ENCODE data around the gene MRPL17.

MRPL17 gene

GRCh38 chr11:6682591-6682935 is 577 bp downstream of the MRPL17 start:
- Histone ChIP-seq H3K4me1 (ENCODE audit: insufficient read depth, insufficient read length) (no peaks in the 10 kb centered on the region), H3K27me3 (ENCODE audit: insufficient read depth, insufficient read length) (no peaks in the 10 kb centered on the region), H3K9me3 (ENCODE audit: insufficient read depth, low read length) (peaks cover 11% of the 10 kb centered on the region; the same call in 1 of the 2 replicates), H3K9ac (ENCODE audit: insufficient read length, low read depth) (peak overlapping the region; percentile 99), H3K4me3 (ENCODE audit: insufficient read length, low read depth) (peak overlapping the region; percentile 99), H3K36me3 (ENCODE audit: insufficient read depth, insufficient read length, low read length) (peaks cover 26% of the 10 kb centered on the region)
- TF ChIP-seq YY1 (IDR thresholded peaks at IDR 0.05; ENCODE audit: insufficient read depth, insufficient read length) (no peak), SUZ12 (IDR thresholded peaks at IDR 0.05; ENCODE audit: extremely low read depth, insufficient read depth, insufficient read length) (no peak), ZNF274 (IDR thresholded peaks at IDR 0.05; ENCODE audit: low read depth, low read length) (no peak)
- DNase-seq (ENCODE audit: low read depth, low spot score) = no peak

DNA sequence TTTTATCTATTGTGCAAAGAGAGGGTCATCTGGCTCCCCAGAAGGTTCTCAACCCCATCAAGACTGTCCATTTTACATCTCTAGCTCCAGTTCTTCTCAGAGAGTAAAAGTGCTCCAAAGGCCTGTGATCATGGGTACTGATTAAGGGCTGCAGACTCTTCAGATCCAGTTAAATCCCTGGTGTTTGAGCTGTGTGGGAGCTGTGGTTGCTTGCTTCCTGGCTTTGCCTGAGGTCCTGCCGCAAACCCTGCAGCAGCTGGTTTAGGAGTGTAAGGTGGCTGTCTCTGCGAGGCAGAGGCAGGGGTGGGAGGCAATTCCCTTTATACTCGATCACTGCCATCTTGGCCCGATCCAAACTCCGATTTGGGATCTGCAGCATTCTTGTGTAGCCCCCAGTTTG is 1.2 kb downstream of the MRPL17 start:
- no peak for DNase-seq (ENCODE audit: low read depth, low spot score)
- TF ChIP-seq YY1 (IDR thresholded peaks at IDR 0.05; ENCODE audit: insufficient read depth, insufficient read length) = no peak
- no peak for TF ChIP-seq ZNF274 (IDR thresholded peaks at IDR 0.05; ENCODE audit: low read depth, low read length)
- no peak for TF ChIP-seq SUZ12 (IDR thresholded peaks at IDR 0.05; ENCODE audit: extremely low read depth, insufficient read depth, insufficient read length)

DNA sequence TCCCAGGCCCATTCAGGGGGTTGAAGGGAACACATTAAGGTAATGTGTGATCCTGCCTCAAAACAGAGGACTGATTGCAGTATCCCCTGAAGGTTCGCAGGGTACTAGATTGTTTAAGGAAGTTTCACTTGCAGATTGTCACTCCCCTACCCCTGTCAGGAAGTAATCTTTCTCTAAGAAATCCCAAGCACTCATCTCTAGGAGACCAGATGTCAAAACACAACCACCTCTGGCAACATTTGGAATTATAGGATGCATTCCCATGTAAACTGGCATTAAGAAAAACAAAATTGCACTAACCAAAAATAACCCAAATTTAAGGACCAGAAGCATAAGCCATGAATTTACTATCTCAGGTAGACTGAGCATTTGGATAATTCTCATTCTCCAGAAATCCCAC is 1.6 kb downstream of the MRPL17 start:
- no peaks in the 10 kb centered on the region for H3K4me1 ChIP-seq (ENCODE audit: insufficient read depth, insufficient read length)
- no peak overlapping the region for H3K9ac ChIP-seq (ENCODE audit: insufficient read length, low read depth)
- H3K36me3 ChIP-seq (ENCODE audit: insufficient read depth, insufficient read length, low read length) = peaks cover 26% of the 10 kb centered on the region
- H3K4me3 ChIP-seq (ENCODE audit: insufficient read length, low read depth) = no peak overlapping the region
- no peak for DNase-seq (ENCODE audit: low read depth, low spot score)
- no peak for TF ChIP-seq ZNF274 (IDR thresholded peaks at IDR 0.05; ENCODE audit: low read depth, low read length)
- no peak for TF ChIP-seq SUZ12 (IDR thresholded peaks at IDR 0.05; ENCODE audit: extremely low read depth, insufficient read depth, insufficient read length)
- TF ChIP-seq YY1 (IDR thresholded peaks at IDR 0.05; ENCODE audit: insufficient read depth, insufficient read length) = no peak
- 0 out of 2 replicates have a peak, but pooled peaks cover under 1% of the 10 kb centered on the region for H3K9me3 ChIP-seq (ENCODE audit: insufficient read depth, low read length)
- H3K27me3 ChIP-seq (ENCODE audit: insufficient read depth, insufficient read length) = no peaks in the 10 kb centered on the region

More for the DNA sequence above, 1.2 kb downstream of the MRPL17 start:
- Histone ChIP-seq H3K4me3 (ENCODE audit: insufficient read length, low read depth) (peak overlapping the region; percentile 99), H3K4me1 (ENCODE audit: insufficient read depth, insufficient read length) (no peaks in the 10 kb centered on the region), H3K9ac (ENCODE audit: insufficient read length, low read depth) (peak overlapping the region; percentile 99), H3K36me3 (ENCODE audit: insufficient read depth, insufficient read length, low read length) (peaks cover 26% of the 10 kb centered on the region), H3K9me3 (ENCODE audit: insufficient read depth, low read length) (peaks cover 5% of the 10 kb centered on the region; the same call in 1 of the 2 replicates), H3K27me3 (ENCODE audit: insufficient read depth, insufficient read length) (no peaks in the 10 kb centered on the region)

DNA sequence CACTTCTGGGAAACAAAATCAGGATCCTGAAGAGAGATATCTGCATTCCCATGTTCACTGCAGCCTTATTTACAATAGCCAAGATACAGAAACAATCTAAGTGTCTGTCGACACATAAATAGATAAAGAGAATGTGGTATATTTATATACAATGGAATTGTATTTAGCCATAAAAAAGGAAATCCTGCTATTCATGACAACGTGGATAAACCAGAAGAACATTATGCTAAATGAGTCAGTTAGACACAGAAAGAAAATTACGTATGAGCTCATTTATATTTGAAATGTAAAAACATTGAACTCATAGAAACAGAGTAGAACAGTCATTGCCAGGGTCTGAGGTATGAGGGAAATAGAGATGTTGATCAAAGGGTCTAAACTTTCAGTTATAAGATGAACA is 6.1 kb downstream of the MRPL17 start:
- no peak for DNase-seq (ENCODE audit: low read depth, low spot score)
- Histone ChIP-seq H3K27me3 (ENCODE audit: insufficient read depth, insufficient read length) (no peaks in the 10 kb centered on the region), H3K9me3 (ENCODE audit: insufficient read depth, low read length) (no peaks in the 10 kb centered on the region), H3K4me3 (ENCODE audit: insufficient read length, low read depth) (no peak overlapping the region), H3K9ac (ENCODE audit: insufficient read length, low read depth) (no peak overlapping the region), H3K36me3 (ENCODE audit: insufficient read depth, insufficient read length, low read length) (peaks cover 20% of the 10 kb centered on the region), H3K4me1 (ENCODE audit: insufficient read depth, insufficient read length) (no peaks in the 10 kb centered on the region)
- TF ChIP-seq YY1 (IDR thresholded peaks at IDR 0.05; ENCODE audit: insufficient read depth, insufficient read length) (no peak), ZNF274 (IDR thresholded peaks at IDR 0.05; ENCODE audit: low read depth, low read length) (no peak), SUZ12 (IDR thresholded peaks at IDR 0.05; ENCODE audit: extremely low read depth, insufficient read depth, insufficient read length) (no peak)

DNA sequence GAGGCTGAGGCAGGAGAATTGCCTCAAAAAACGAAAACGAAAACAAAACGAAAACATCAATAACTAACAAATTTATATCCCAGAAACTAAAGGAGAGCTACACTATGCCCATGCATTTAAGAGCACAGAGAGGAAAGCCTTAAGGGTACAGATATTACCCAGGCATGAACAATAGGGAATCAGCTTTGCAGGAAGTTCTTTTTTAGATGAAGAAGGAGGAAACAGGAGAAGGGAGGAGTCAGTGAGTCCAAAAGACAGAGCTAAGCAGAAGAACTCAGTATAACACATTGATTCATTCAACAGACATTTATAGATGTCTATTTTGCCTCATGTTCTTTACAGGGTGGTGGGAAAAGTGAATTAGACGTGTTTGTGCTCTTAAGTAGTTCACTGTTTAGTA is 8.3 kb downstream of the MRPL17 start:
- Histone ChIP-seq H3K9ac (ENCODE audit: insufficient read length, low read depth) (no peak overlapping the region), H3K27me3 (ENCODE audit: insufficient read depth, insufficient read length) (no peaks in the 10 kb centered on the region), H3K4me1 (ENCODE audit: insufficient read depth, insufficient read length) (no peaks in the 10 kb centered on the region), H3K36me3 (ENCODE audit: insufficient read depth, insufficient read length, low read length) (no peaks in the 10 kb centered on the region), H3K4me3 (ENCODE audit: insufficient read length, low read depth) (no peak overlapping the region), H3K9me3 (ENCODE audit: insufficient read depth, low read length) (no peaks in the 10 kb centered on the region)
- TF ChIP-seq YY1 (IDR thresholded peaks at IDR 0.05; ENCODE audit: insufficient read depth, insufficient read length) (no peak), ZNF274 (IDR thresholded peaks at IDR 0.05; ENCODE audit: low read depth, low read length) (no peak), SUZ12 (IDR thresholded peaks at IDR 0.05; ENCODE audit: extremely low read depth, insufficient read depth, insufficient read length) (no peak)
- no peak for DNase-seq (ENCODE audit: low read depth, low spot score)

- Histone ChIP-seq H3K27me3 (ENCODE audit: insufficient read depth, insufficient read length) (no peaks in the 10 kb centered on the region), H3K9me3 (ENCODE audit: insufficient read depth, low read length) (no peaks in the 10 kb centered on the region), H3K9ac (ENCODE audit: insufficient read length, low read depth) (no peak overlapping the region), H3K4me3 (ENCODE audit: insufficient read length, low read depth) (no peak overlapping the region), H3K4me1 (ENCODE audit: insufficient read depth, insufficient read length) (no peaks in the 10 kb centered on the region), H3K36me3 (ENCODE audit: insufficient read depth, insufficient read length, low read length) (no peaks in the 10 kb centered on the region)
- TF ChIP-seq YY1 (IDR thresholded peaks at IDR 0.05; ENCODE audit: insufficient read depth, insufficient read length) = no peak
- TF ChIP-seq ZNF274 (IDR thresholded peaks at IDR 0.05; ENCODE audit: low read depth, low read length) = no peak
- no peak for TF ChIP-seq SUZ12 (IDR thresholded peaks at IDR 0.05; ENCODE audit: extremely low read depth, insufficient read depth, insufficient read length)
- no peak for DNase-seq (ENCODE audit: low read depth, low spot score)
Measured at GRCh38 chr11:6674219-6674597, 8.9 kb downstream of the MRPL17 start.

GRCh38 chr11:6673523-6674218 is 9.5 kb downstream of the MRPL17 start:
- no peak overlapping the region for H3K4me3 ChIP-seq (ENCODE audit: insufficient read length, low read depth)

More at GRCh38 chr11:6673523-6674218, 9.5 kb downstream of the MRPL17 start:
- H3K36me3 ChIP-seq (ENCODE audit: insufficient read depth, insufficient read length, low read length) = no peaks in the 10 kb centered on the region
- no peaks in the 10 kb centered on the region for H3K4me1 ChIP-seq (ENCODE audit: insufficient read depth, insufficient read length)
- DNase-seq (ENCODE audit: low read depth, low spot score) = no peak
- TF ChIP-seq YY1 (IDR thresholded peaks at IDR 0.05; ENCODE audit: insufficient read depth, insufficient read length) = no peak
- TF ChIP-seq ZNF274 (IDR thresholded peaks at IDR 0.05; ENCODE audit: low read depth, low read length) = no peak
- no peak for TF ChIP-seq SUZ12 (IDR thresholded peaks at IDR 0.05; ENCODE audit: extremely low read depth, insufficient read depth, insufficient read length)
- H3K27me3 ChIP-seq (ENCODE audit: insufficient read depth, insufficient read length) = no peaks in the 10 kb centered on the region
- H3K9me3 ChIP-seq (ENCODE audit: insufficient read depth, low read length) = no peaks in the 10 kb centered on the region
- H3K9ac ChIP-seq (ENCODE audit: insufficient read length, low read depth) = no peak overlapping the region

Measured in NT2/D1 (cell line).